ENCODE data around the gene TFAP2A. TPM values are rescaled to one million over a fixed set of nuclear protein-coding genes. Genes with fewer than 3 reads are reported as not detected.

The TFAP2A gene
- total RNA-seq, 4 donors from 2014 or later = 0.16 TPM; not detected in 3

DNA sequence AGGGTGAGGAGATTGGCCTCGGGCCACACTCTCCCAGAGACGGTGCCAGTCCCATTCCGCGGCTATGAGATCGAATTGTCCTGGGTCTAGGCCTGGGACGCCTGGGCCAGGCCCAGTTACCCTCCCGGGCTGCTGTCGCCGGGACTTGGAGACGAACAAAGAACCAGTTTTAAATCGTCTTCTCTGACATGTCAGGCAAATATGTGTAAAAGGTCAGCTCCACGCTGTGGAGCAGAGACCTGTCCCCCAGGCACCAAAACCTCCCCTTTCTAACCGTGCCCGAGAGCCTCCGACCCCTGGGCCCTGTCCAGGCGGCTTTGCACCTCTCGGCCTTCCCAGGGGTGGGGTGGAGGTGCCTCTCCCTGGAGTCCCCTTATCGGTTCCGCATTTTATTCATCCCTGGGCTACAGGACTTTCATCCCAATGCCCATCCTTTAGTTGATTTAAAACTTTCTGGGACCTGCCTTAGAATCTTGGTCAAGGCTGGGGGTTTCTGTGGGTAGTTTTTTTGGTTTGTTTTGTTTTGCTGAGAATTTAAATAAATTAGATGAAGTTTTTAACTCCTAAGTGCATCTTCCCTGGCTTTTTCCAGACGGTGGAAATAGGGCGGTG is 5.8 kb upstream of the TFAP2A start:
- TF ChIP-seq, protein P1, sequence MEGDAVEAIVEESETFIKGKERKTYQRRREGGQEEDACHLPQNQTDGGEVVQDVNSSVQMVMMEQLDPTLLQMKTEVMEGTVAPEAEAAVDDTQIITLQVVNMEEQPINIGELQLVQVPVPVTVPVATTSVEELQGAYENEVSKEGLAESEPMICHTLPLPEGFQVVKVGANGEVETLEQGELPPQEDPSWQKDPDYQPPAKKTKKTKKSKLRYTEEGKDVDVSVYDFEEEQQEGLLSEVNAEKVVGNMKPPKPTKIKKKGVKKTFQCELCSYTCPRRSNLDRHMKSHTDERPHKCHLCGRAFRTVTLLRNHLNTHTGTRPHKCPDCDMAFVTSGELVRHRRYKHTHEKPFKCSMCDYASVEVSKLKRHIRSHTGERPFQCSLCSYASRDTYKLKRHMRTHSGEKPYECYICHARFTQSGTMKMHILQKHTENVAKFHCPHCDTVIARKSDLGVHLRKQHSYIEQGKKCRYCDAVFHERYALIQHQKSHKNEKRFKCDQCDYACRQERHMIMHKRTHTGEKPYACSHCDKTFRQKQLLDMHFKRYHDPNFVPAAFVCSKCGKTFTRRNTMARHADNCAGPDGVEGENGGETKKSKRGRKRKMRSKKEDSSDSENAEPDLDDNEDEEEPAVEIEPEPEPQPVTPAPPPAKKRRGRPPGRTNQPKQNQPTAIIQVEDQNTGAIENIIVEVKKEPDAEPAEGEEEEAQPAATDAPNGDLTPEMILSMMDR (IDR thresholded peaks at IDR 0.05; ENCODE audit: low read depth) = no peak

DNA sequence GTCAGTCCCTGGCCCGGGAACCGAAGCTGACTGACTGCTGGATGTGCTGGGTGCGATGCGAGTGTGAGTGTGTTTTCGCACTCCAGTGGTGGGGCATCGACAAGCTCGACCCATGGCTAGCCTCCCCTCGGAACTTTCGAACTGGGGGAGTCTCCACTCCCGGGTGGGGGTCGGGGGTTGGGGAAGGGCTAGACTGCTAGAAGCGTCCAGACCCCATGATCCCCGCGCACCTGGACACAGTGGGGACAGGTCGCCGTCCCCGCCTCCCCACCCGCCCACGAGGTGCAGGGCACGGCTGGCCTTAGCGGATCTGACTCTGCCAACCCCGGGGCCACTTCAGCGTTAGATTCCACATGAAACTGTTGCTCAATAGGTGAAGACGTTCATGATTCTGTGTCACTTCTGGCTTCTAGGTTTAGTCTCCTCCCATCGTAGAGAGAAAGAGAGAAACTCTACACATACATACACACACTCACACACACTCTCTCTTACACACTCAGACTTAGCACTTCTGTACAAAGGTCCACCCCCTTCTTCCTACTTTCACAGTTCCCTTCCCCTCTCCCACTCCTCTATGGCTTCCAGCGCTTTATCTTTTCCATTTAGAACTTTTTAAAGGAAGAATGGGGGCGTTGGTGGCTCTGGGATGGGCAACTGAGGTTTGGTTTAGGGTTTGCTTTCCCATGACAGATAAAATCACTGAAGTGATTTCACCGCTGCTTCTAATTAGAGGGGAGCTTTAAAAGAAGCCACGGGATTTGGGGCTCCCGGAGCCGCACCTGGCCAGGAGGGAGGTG is 5.1 kb upstream of the TFAP2A start:
- TF ChIP-seq, protein P1 (IDR thresholded peaks at IDR 0.05; ENCODE audit: low read depth) = no peak

- TF ChIP-seq, protein P1 (IDR thresholded peaks at IDR 0.05; ENCODE audit: low read depth) = no peak
These were observed 4.2 kb upstream of the TFAP2A start for GRCh38 chr6:10418862-10419748.

DNA sequence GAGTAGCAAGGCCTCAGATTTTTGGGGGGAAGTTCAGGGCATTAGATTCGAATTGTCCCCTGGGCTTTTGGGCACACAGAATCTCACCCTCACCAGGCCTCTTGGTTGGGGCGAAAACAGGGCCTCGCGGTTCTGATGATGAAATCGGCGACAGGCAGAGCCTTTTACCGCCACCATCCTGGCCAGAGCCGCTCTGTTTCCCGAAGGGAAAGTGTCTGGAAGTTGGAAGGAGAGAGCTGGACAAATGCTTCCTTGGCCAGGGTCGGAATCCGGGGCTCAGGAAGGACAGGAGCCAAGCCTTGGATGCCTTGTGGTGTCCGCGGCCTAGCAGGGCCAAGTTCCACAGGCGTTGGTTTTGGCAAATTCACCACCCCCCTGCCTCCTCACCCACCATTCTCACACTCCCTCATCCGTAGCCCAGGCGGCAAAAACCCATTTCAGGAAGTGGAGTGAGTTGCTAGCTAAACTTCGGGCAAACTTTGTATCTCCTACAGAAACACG is 3.5 kb upstream of the TFAP2A start:
- TF ChIP-seq, protein P1 (IDR thresholded peaks at IDR 0.05; ENCODE audit: low read depth) = no peak

DNA sequence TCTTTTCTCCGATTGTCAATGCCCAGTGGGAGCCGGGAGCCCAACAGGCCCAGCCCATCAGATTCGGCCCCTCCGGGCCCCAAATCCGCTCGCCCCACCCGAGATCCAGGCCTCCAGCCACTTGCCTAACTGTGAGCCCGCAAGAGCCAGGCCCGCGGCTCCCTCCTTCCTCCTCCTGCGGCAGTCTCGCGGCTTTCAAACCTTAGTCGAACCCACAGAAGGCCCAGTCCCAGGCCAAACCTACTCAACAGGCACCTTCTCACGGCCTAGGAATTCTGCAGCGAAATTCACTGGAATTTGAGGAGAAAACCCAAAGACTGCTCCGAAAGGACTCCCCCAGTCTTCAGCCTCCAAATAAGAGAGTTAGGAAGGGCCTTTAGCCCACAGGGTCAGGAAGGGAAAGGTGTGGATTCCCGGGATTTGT is 2.8 kb upstream of the TFAP2A start:
- TF ChIP-seq, protein P1 (IDR thresholded peaks at IDR 0.05; ENCODE audit: low read depth) = no peak

DNA sequence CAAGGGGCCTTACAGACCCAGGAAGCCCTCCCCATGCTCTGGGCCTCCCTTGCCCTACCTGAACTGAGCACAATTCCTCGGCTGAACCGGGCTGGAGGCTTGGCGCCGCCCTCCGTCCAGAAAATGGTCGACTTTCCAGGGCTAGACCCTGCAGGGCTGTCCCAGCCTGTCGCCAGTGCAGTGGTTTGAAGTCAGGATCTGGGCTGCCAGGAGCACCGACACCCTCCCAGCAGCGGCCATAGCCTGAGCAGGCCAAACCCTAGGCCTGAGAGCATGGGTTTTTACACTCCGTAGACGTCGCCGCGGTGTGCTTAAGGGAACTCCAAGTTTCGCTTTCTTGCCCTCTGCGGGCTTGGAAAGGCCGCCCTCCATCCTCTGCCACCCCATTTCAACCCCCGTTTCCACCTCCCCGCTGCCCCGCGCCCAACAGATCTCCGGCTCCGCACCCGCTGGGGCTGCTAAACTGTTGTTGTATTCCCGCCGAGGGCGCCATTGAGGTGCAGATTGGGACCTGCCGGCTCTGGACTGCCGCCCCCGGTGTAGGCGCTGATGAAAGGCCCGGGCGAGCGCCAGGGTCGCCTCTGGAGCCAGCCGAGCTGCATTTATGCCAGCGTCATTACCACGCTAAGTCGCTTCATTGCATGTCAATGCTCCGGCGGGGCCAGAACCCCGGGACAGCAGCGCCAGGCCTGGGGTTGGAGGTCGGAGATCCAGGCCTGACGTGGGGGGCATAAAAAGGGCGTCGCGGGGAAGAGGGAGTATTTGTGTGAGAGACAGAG is 2.2 kb upstream of the TFAP2A start:
- TF ChIP-seq, protein P1 (IDR thresholded peaks at IDR 0.05; ENCODE audit: low read depth) = no peak

Measured in subcutaneous adipose tissue (tissue), 4 donors.